Neuronal stem cell (in vitro differentiated cells): ENCODE measurements around the gene ZSWIM5.

Experiments used
- DNase-seq: peaks from one replicate; pipeline ENCODE4 v3.0.0-alpha.2; 2013; ENCODE audit warnings: low spot score
- H2AFZ ChIP-seq: one replicate; pipeline ENCODE4 v1.6.1; 2013; ENCODE audit warnings: mild to moderate bottlenecking, low read length, inconsistent platforms
- H2AK5ac ChIP-seq: 2 replicates; pipeline ENCODE4 v1.6.1; 2013; ENCODE audit warnings: low read depth, mild to moderate bottlenecking, inconsistent platforms, low read length, moderate library complexity, mixed read lengths
- H2BK120ac ChIP-seq: 2 replicates; pipeline ENCODE4 v1.6.1; 2013; ENCODE audit warnings: low read depth, mild to moderate bottlenecking, inconsistent platforms, low read length, moderate library complexity, mixed read lengths
- H2BK12ac ChIP-seq: one replicate; pipeline ENCODE4 v1.6.1; 2013; ENCODE audit warnings: low read length, inconsistent platforms
- H2BK15ac ChIP-seq: 2 replicates; pipeline ENCODE4 v1.6.1; 2013; ENCODE audit warnings: mild to moderate bottlenecking, low read length, inconsistent platforms, mixed read lengths
- H2BK5ac ChIP-seq: one replicate; pipeline ENCODE4 v1.6.1; 2013; ENCODE audit warnings: inconsistent platforms, mild to moderate bottlenecking, low read length, moderate library complexity
- H3K14ac ChIP-seq: one replicate; pipeline ENCODE4 v1.6.1; 2013; ENCODE audit warnings: low read length, inconsistent platforms
- H3K18ac ChIP-seq: 2 replicates; pipeline ENCODE4 v1.6.1; 2013; ENCODE audit warnings: low read length, inconsistent platforms
- H3K23ac ChIP-seq: 2 replicates; pipeline ENCODE4 v1.6.1; 2013; ENCODE audit warnings: low read depth, mild to moderate bottlenecking, mixed read lengths, low read length, inconsistent platforms; ENCODE audit not compliant: poor library complexity
- H3K27ac ChIP-seq: replicated peaks from 3 replicates; pipeline ENCODE4 v1.5.1; 2013; ENCODE audit warnings: low read length, inconsistent platforms
- H3K27me3 ChIP-seq, 3 experiments: 2 replicates each; pipeline ENCODE4 v1.6.1; 2013; ENCODE audit warnings: low read length in 3 of 3, mild to moderate bottlenecking in 2 of 3, inconsistent platforms in 1 of 3, low read depth in 1 of 3, mixed read lengths in 1 of 3, moderate library complexity in 1 of 3; ENCODE audit not compliant: control insufficient read depth in 3 of 3, insufficient read depth in 3 of 3
- H3K36me3 ChIP-seq, 2 donors: replicated peaks in 1 of 2; 2 replicates each; pipeline ENCODE4 v1.6.1; 2013; ENCODE audit warnings: low read length in 2 of 2; ENCODE audit not compliant: control insufficient read depth in 2 of 2, insufficient read depth in 2 of 2
- H3K4ac ChIP-seq: 2 replicates; pipeline ENCODE4 v1.6.1; 2013; ENCODE audit warnings: inconsistent platforms, mild to moderate bottlenecking, low read length, moderate library complexity
- H3K4me1 ChIP-seq, 2 donors: 1 replicate in 1 of 2; 2 replicates in 1 of 2; pipeline ENCODE4 v1.6.1; 2013; ENCODE audit warnings: low read length in 2 of 2, low read depth in 1 of 2; ENCODE audit not compliant: control insufficient read depth in 2 of 2, insufficient read depth in 1 of 2
- H3K4me2 ChIP-seq: one replicate; pipeline ENCODE4 v1.6.1; 2013; ENCODE audit warnings: mild to moderate bottlenecking, low read length, inconsistent platforms; ENCODE audit not compliant: insufficient read depth, poor library complexity, severe bottlenecking
- H3K4me3 ChIP-seq, 2 donors: 2 replicates each; pipeline ENCODE4 v1.5.1; 2013; ENCODE audit warnings: low read length in 2 of 2, mild to moderate bottlenecking in 2 of 2, inconsistent platforms in 1 of 2, moderate library complexity in 1 of 2
- H3K79me1 ChIP-seq: one replicate; pipeline ENCODE4 v1.6.1; 2013; ENCODE audit warnings: low read depth, mild to moderate bottlenecking, inconsistent platforms, low read length, moderate library complexity
- H3K9ac ChIP-seq: one replicate; pipeline ENCODE4 v1.6.1; 2013; ENCODE audit warnings: mild to moderate bottlenecking, low read depth, low read length, inconsistent platforms; ENCODE audit not compliant: poor library complexity
- H3K9me3 ChIP-seq, 2 donors: replicated peaks in 1 of 2; 2 replicates each; pipeline versions ENCODE3 to v1.6.1; 2013; ENCODE audit warnings: low read length in 2 of 2, mild to moderate bottlenecking in 2 of 2, inconsistent platforms in 1 of 2, low read depth in 1 of 2, mixed read lengths in 1 of 2, moderate library complexity in 1 of 2; ENCODE audit not compliant: control insufficient read depth in 2 of 2, insufficient read depth in 1 of 2
- H4K8ac ChIP-seq: one replicate; pipeline ENCODE4 v1.6.1; 2013; ENCODE audit warnings: low read depth, mild to moderate bottlenecking, inconsistent platforms, low read length, moderate library complexity
- H4K91ac ChIP-seq: one replicate; pipeline ENCODE4 v1.6.1; 2013; ENCODE audit warnings: low read length, low read depth, mild to moderate bottlenecking, inconsistent platforms; ENCODE audit not compliant: poor library complexity
- WGBS, 2 donors: extraction: QIAGEN DNeasy Blood & Tissue Kit; methylation state at CpG; one replicate each; pipeline ENCODE4 v1.1.7; 2013; ENCODE audit warnings: missing lambda C conversion rate in 2 of 2, mixed read lengths in 1 of 2; ENCODE audit not compliant: insufficient read length in 2 of 2, insufficient replicate concordance in 1 of 2; ENCODE audit errors: extremely low coverage in 2 of 2; 5-methylcytosine and 5-hydroxymethylcytosine counted together

ZSWIM5 gene

DNA sequence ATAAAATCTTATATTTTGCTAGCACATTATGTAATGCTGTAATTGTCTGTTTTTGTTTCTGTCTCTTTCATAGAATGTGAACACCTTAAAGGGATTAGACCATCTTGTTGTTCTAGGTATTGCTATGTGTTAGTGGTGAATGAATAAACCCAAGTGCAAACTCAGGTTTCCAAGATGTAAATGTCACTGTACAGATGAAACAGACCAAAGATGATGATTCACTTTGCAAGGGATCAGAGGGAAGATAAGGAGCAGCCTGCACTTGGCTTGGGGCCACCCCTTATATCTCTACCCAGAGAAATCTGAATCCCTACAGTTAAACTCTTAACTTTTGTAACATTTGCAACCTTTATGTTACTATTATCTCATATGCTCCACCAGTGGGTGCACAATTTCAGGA lies 168.9 kb downstream of the ZSWIM5 start:
- no peak for DNase-seq
- Histone ChIP-seq H3K27ac (no peak overlapping the region), H3K27me3 (no peaks in the 10 kb centered on the region), H3K4me2 (no peak overlapping the region), H2BK120ac (no peak overlapping the region), H2AK5ac (no peak overlapping the region), H3K79me1 (peaks cover 1% of the 10 kb centered on the region), H3K23ac (no peak overlapping the region), H3K14ac (no peak overlapping the region), H3K4ac (no peak overlapping the region), H3K9me3 (no peaks in the 10 kb centered on the region), H3K36me3 (no peaks in the 10 kb centered on the region), H2BK15ac (no peak overlapping the region), H2AFZ (no peak overlapping the region), H3K9ac (no peak overlapping the region), H2BK12ac (no peak overlapping the region), H3K4me1 (no peaks in the 10 kb centered on the region), H4K8ac (no peak overlapping the region), H3K4me3 (no peak overlapping the region), H3K18ac (no peak overlapping the region), H4K91ac (no peak overlapping the region), H2BK5ac (no peak overlapping the region)

DNA sequence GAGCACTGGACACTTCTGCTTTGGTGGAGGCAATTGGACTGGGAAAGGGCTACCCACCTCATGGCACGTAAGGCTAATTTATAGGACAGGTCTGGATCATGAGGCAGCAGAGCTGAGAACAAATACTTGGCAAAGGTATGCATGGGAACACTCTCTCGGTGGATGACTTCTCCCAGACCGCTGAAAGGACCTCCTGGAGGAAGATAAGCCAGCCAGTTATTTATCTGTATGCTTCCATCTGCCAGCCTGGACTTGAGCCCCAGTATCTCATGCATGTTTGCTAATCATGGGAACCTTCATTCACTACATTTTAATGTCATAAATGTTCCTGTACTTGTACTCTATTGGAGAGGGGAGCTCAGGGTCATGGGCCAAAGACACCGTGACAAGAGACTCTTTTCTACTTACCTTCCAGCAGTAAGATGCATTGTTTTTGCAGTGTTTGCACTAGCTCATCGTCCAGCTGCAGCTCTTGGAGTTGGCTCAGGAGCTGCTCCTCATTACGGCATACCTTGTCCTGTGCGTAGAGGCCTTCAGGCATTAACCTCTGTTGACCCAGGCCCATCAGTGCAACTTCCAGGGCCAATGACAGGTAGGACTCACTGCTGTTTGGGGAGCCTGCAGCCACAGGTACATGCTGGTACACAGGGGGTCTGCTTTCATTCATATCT lies 170.6 kb downstream of the ZSWIM5 start:
- H2AFZ ChIP-seq, result no peak overlapping the region
- H3K14ac ChIP-seq, result no peak overlapping the region
- H3K27ac ChIP-seq, result no peak overlapping the region
- H2BK120ac ChIP-seq, result no peak overlapping the region
- DNase-seq, result no peak
- no peak overlapping the region for H3K4me2 ChIP-seq
- no CpG with 5 or more reads among the region's 7 CpGs for WGBS, 2 donors
- H3K36me3 ChIP-seq, result no peaks in the 10 kb centered on the region
- no peaks in the 10 kb centered on the region for H3K4me1 ChIP-seq
- H3K4me3 ChIP-seq, result no peak overlapping the region
- no peak overlapping the region for H3K9ac ChIP-seq
- no peak overlapping the region for H4K91ac ChIP-seq
- no peak overlapping the region for H2BK5ac ChIP-seq
- H3K4ac ChIP-seq, result no peak overlapping the region
- no peak overlapping the region for H2BK12ac ChIP-seq
- no peak overlapping the region for H3K23ac ChIP-seq
- no peak overlapping the region for H2BK15ac ChIP-seq
- no peak overlapping the region for H4K8ac ChIP-seq
- no peak overlapping the region for H3K18ac ChIP-seq
- no peak overlapping the region for H2AK5ac ChIP-seq
- H3K79me1 ChIP-seq, result peaks cover 1% of the 10 kb centered on the region
- H3K9me3 ChIP-seq, result no peaks in the 10 kb centered on the region
- no peaks in the 10 kb centered on the region for H3K27me3 ChIP-seq

DNA sequence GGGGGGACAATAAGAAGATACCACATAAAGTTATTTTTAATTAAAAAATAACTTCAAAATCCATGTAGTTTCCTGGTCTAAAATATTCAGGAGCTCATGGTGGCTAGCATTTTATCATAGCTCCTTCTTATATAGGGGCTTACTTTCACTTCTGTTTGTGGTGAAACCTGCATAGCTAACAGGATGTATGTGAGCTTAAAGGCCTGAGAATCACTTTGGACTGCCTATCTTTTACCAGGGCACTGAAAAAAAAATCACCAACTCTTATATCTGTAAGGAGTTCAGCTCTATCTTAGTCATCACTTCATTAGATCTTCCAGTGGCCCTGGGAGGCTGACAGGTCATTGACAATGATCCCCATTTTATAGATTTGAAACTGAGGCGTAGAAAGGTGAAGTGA lies 173.0 kb downstream of the ZSWIM5 start:
- no CpG with 5 or more reads among the region's 1 CpG for WGBS, 2 donors
- H4K91ac ChIP-seq, result no peak overlapping the region
- H3K14ac ChIP-seq, result no peak overlapping the region
- no peak overlapping the region for H2BK12ac ChIP-seq
- H3K4me1 ChIP-seq, result no peaks in the 10 kb centered on the region
- H3K4me3 ChIP-seq, result no peak overlapping the region
- H3K27ac ChIP-seq, result no peak overlapping the region
- no peak overlapping the region for H2AK5ac ChIP-seq
- H2BK15ac ChIP-seq, result no peak overlapping the region
- no peak overlapping the region for H2AFZ ChIP-seq
- no peak overlapping the region for H2BK120ac ChIP-seq
- no peaks in the 10 kb centered on the region for H3K9me3 ChIP-seq
- H3K36me3 ChIP-seq, result no peaks in the 10 kb centered on the region
- no peak overlapping the region for H3K4me2 ChIP-seq
- no peak overlapping the region for H4K8ac ChIP-seq
- H3K79me1 ChIP-seq, result peaks cover 1% of the 10 kb centered on the region
- no peak overlapping the region for H2BK5ac ChIP-seq
- H3K9ac ChIP-seq, result no peak overlapping the region
- H3K23ac ChIP-seq, result no peak overlapping the region
- H3K27me3 ChIP-seq, result no peaks in the 10 kb centered on the region
- no peak overlapping the region for H3K4ac ChIP-seq
- DNase-seq, result no peak
- no peak overlapping the region for H3K18ac ChIP-seq

DNA sequence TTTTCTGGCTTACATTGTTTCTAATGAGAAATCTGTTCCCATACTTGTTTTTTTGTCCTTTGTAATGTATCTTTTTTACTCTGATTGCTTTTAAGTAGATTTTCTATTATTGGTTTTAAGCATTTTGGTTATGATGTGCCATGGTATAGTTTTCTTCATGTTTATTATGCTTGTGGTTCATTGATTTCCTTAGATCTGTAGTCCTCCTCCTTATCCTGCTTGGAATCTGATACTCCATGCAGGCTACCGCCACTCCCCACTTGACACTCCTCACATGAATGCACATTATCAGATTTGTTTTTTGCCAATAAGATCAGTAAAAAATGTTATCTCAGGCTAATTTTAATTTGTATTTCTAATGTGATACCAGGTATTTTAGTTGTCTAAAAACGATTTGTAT lies 173.6 kb downstream of the ZSWIM5 start:
- no peak overlapping the region for H3K4me3 ChIP-seq
- H3K23ac ChIP-seq, result no peak overlapping the region
- no peaks in the 10 kb centered on the region for H3K27me3 ChIP-seq
- no peak overlapping the region for H3K27ac ChIP-seq
- H2BK5ac ChIP-seq, result no peak overlapping the region
- no peak overlapping the region for H3K14ac ChIP-seq
- no peak for DNase-seq
- H2AFZ ChIP-seq, result no peak overlapping the region
- H2BK15ac ChIP-seq, result no peak overlapping the region
- WGBS, 2 donors, result no CpG with 5 or more reads among the region's 2 CpGs
- H3K9ac ChIP-seq, result no peak overlapping the region
- no peaks in the 10 kb centered on the region for H3K36me3 ChIP-seq
- H4K91ac ChIP-seq, result no peak overlapping the region
- no peak overlapping the region for H3K4ac ChIP-seq
- H2AK5ac ChIP-seq, result no peak overlapping the region
- no peak overlapping the region for H2BK12ac ChIP-seq
- H4K8ac ChIP-seq, result no peak overlapping the region
- H2BK120ac ChIP-seq, result no peak overlapping the region
- H3K4me1 ChIP-seq, result no peaks in the 10 kb centered on the region
- H3K79me1 ChIP-seq, result peaks cover 1% of the 10 kb centered on the region
- H3K9me3 ChIP-seq, result no peaks in the 10 kb centered on the region
- H3K4me2 ChIP-seq, result no peak overlapping the region
- no peak overlapping the region for H3K18ac ChIP-seq
